ENCODE data around the gene NSUN2. TPM values are rescaled to one million over a fixed set of nuclear protein-coding genes. Genes with fewer than 3 reads are reported as not detected.
"Not testable (repeated sequence)": the region's sequence is repeated elsewhere in the genome, so short reads cannot be mapped to it uniquely, and the experiment has no call there.

The NSUN2 gene
- total and polyA plus RNA-seq, 2 donors (not counting 3 experiments of a cell fraction or from before 2014, with no cell fraction given) = 53.7 to 73.0 TPM

DNA sequence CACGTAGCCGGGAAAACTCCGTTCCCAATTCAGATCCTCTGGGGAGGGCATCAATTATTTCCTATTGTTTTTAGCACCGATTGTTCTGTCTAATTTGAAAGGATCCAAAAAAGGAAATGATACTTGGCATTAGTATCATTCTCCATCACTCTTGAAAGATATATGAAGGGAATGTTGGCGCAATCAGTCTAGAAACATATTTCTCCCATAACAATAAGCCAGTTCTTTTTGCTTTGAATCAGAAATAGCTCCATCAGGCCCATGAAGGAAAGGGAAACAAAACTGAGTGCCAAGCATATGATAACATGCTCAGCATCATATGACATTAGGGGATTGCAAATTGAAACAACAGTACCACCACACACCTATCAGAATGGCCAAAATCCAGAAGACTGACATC is 40.2 kb upstream of the NSUN2 start:
- dilution Hi-C loops (cut with MboI; ENCODE audit: extremely low pct_ligation_motif_present, low sequenced_read_pairs) (no loop called here), intact Hi-C loops (cut with micrococcal nuclease) (no loop called here)
- H3K4me1 ChIP-seq (ENCODE audit: control insufficient read depth, extremely low read depth, insufficient read depth, low read length) = no peaks in the 10 kb centered on the region
- TF ChIP-seq EZH2 (IDR thresholded peaks at IDR 0.05; ENCODE audit: borderline replicate concordance, low read depth, low read length, severe bottlenecking) (no peak), POLR2A (IDR thresholded peaks at IDR 0.05; ENCODE audit: low read depth, low read length) (no peak), JUN (IDR thresholded peaks at IDR 0.05; ENCODE audit: borderline replicate concordance, insufficient read depth, insufficient read length, low read depth) (no peak), GATA2 (IDR thresholded peaks at IDR 0.05; ENCODE audit: insufficient read depth, insufficient read length, low read depth, low read length) (no peak)
- TF ChIP-seq, protein P1, sequence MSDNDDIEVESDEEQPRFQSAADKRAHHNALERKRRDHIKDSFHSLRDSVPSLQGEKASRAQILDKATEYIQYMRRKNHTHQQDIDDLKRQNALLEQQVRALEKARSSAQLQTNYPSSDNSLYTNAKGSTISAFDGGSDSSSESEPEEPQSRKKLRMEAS (IDR thresholded peaks at IDR 0.05; ENCODE audit: insufficient read depth, insufficient read length) = no peak
- TF ChIP-seq, protein P2, sequence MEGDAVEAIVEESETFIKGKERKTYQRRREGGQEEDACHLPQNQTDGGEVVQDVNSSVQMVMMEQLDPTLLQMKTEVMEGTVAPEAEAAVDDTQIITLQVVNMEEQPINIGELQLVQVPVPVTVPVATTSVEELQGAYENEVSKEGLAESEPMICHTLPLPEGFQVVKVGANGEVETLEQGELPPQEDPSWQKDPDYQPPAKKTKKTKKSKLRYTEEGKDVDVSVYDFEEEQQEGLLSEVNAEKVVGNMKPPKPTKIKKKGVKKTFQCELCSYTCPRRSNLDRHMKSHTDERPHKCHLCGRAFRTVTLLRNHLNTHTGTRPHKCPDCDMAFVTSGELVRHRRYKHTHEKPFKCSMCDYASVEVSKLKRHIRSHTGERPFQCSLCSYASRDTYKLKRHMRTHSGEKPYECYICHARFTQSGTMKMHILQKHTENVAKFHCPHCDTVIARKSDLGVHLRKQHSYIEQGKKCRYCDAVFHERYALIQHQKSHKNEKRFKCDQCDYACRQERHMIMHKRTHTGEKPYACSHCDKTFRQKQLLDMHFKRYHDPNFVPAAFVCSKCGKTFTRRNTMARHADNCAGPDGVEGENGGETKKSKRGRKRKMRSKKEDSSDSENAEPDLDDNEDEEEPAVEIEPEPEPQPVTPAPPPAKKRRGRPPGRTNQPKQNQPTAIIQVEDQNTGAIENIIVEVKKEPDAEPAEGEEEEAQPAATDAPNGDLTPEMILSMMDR (IDR thresholded peaks at IDR 0.05; ENCODE audit: extremely low read depth in 1 of 2, insufficient read depth in 1 of 2, low read depth in 1 of 2, low read length in 2 of 2) = no peak
- no peak overlapping the region for H3K4me2 ChIP-seq (ENCODE audit: insufficient read depth, low read length)
- POLR2A ChIA-PET = no interaction called here
- no peaks in the 10 kb centered on the region for H3K27me3 ChIP-seq (ENCODE audit: control insufficient read depth in 2 of 2, insufficient read depth in 2 of 2, low read length in 2 of 2)
- H3K27ac ChIP-seq (ENCODE audit: insufficient read depth, low read depth, low read length) = no peak overlapping the region
- CTCF ChIA-PET = no interaction called here
- H3K9me3 ChIP-seq (replicated peaks; ENCODE audit: control insufficient read depth, insufficient read depth, low read length) = no peaks in the 10 kb centered on the region
- H3K9me1 ChIP-seq (replicated peaks; ENCODE audit: control insufficient read depth, extremely low read depth, insufficient read depth, low read length) = no peaks in the 10 kb centered on the region
- H3K36me3 ChIP-seq (ENCODE audit: control insufficient read depth in 2 of 2, extremely low read depth in 1 of 2, insufficient read depth in 2 of 2, low read length in 2 of 2) = no peaks in the 10 kb centered on the region
- BruUV-seq (replicated peaks) = no TSS peak
- DNase-seq (ENCODE audit: low read depth, low spot score) = no peak
- no peaks in the 10 kb centered on the region for H4K20me1 ChIP-seq (replicated peaks; ENCODE audit: control insufficient read depth, extremely low read depth, insufficient read depth, low read length)
- FAIRE-seq = no peak
- no peak overlapping the region for H2AFZ ChIP-seq (ENCODE audit: low read depth, low read length)
- H3K4me3 ChIP-seq (replicated peaks in 1 of 3; ENCODE audit: insufficient read depth in 1 of 3, low read depth in 1 of 3, low read length in 3 of 3) = no peak overlapping the region
- no peaks in the 10 kb centered on the region for H3K79me2 ChIP-seq (ENCODE audit: control insufficient read depth, insufficient read depth, low read length)
- no peak overlapping the region for H3K9ac ChIP-seq (replicated peaks; ENCODE audit: extremely low read depth, insufficient read depth, low read length)

DNA sequence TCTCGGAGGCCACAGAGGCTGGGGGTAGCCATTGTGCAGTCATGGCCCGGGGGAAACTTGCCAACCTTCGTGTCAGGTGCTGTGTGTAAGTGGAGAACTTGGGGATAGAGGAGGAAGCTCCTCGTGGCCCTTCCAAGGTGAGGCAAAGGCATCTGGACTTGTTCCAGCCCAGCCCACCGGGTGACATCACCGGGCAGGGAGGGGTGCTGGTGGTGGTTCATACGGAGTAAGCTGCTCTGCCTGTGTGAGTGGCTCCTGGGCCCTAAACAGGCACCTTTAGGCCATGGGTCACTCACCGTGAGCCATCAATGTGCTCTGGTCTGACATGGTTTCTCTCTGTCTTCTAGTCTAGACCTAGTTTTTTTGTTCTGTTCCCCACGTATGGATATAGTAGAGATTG is 35.9 kb upstream of the NSUN2 start:
- H2AFZ ChIP-seq (ENCODE audit: low read depth, low read length); POLR2A ChIA-PET; H3K9me3 ChIP-seq (replicated peaks; ENCODE audit: control insufficient read depth, insufficient read depth, low read length); H3K4me2 ChIP-seq (ENCODE audit: insufficient read depth, low read length); dilution Hi-C loops (cut with MboI; ENCODE audit: extremely low pct_ligation_motif_present, low sequenced_read_pairs); H3K36me3 ChIP-seq (ENCODE audit: control insufficient read depth in 2 of 2, extremely low read depth in 1 of 2, insufficient read depth in 2 of 2, low read length in 2 of 2); H3K27me3 ChIP-seq (ENCODE audit: control insufficient read depth in 2 of 2, insufficient read depth in 2 of 2, low read length in 2 of 2); H3K9me1 ChIP-seq (replicated peaks; ENCODE audit: control insufficient read depth, extremely low read depth, insufficient read depth, low read length); CTCF ChIA-PET; H4K20me1 ChIP-seq (replicated peaks; ENCODE audit: control insufficient read depth, extremely low read depth, insufficient read depth, low read length); H3K4me3 ChIP-seq (replicated peaks in 1 of 3; ENCODE audit: insufficient read depth in 1 of 3, low read depth in 1 of 3, low read length in 3 of 3); H3K27ac ChIP-seq (ENCODE audit: insufficient read depth, low read depth, low read length); intact Hi-C loops (cut with micrococcal nuclease); H3K79me2 ChIP-seq (ENCODE audit: control insufficient read depth, insufficient read depth, low read length); H3K4me1 ChIP-seq (ENCODE audit: control insufficient read depth, extremely low read depth, insufficient read depth, low read length); BruUV-seq (replicated peaks); H3K9ac ChIP-seq (replicated peaks; ENCODE audit: extremely low read depth, insufficient read depth, low read length); DNase-seq (ENCODE audit: low read depth, low spot score); FAIRE-seq: not testable (repeated sequence)
